Endothelial cell of umbilical vein (primary cell): Measurements from ENCODE around the gene ZNF652. TPM values are rescaled to one million over a fixed set of nuclear protein-coding genes. Genes with fewer than 3 reads are reported as not detected.

ENCODE experiments used
- BruUV-seq: library from RNA; stranded (reverse); fragments of 400-500 nt; replicated peaks from 2 replicates; lab custom pipeline; 2021; lab: Mats Ljungman, UMichigan
- CTCF ChIA-PET: fragments of 300-600, 350-600 bp; sonication (Branson Sonifier 250); formaldehyde crosslinking; loops from one replicate; lab custom pipeline; 2021; ENCODE audit warnings: antibody characterized with exemption, inconsistent platforms; lab: Charles Lee
- POLR2A ChIA-PET: fragments of 300-600, 350-600 bp; sonication (Branson Sonifier 250); formaldehyde crosslinking; loops from one replicate; lab custom pipeline; 2021; ENCODE audit warnings: antibody characterized with exemption, inconsistent platforms; lab: Charles Lee
- DNase-seq: peaks from one replicate; pipeline ENCODE4 v3.0.0-alpha.2; 2011; ENCODE audit warnings: low read depth, low spot score
- FAIRE-seq: peaks from 2 replicates; lab custom pipeline; 2011; peaks lifted over from hg19 to GRCh38; lab: Jason Lieb, UNC
- H2AFZ ChIP-seq: 2 replicates; pipeline ENCODE4 v1.6.0; 2012; ENCODE audit warnings: low read depth, low read length, control low read depth, inconsistent platforms
- H3K27ac ChIP-seq: 2 replicates; pipeline ENCODE4 v1.5.1; 2011; ENCODE audit warnings: low read depth, mild to moderate bottlenecking, control low read depth, low read length, moderate library complexity; ENCODE audit not compliant: insufficient read depth
- H3K27me3 ChIP-seq, 2 experiments: 2 replicates each; pipeline versions ENCODE4 v1.6.0 to v1.6.1; 2011; ENCODE audit warnings: low read length in 2 of 2, mixed read lengths in 1 of 2; ENCODE audit not compliant: control insufficient read depth in 2 of 2, insufficient read depth in 2 of 2
- H3K36me3 ChIP-seq, 2 experiments: 2 replicates in 1 of 2; 3 replicates in 1 of 2; pipeline ENCODE4 v1.5.1; 2011; ENCODE audit warnings: low read length in 2 of 2, mild to moderate bottlenecking in 1 of 2, moderate library complexity in 1 of 2; ENCODE audit not compliant: control insufficient read depth in 2 of 2, insufficient read depth in 2 of 2; ENCODE audit errors: extremely low read depth in 1 of 2
- H3K4me1 ChIP-seq: 3 replicates; pipeline ENCODE4 v1.5.1; 2011; ENCODE audit warnings: mild to moderate bottlenecking, low read length; ENCODE audit not compliant: control insufficient read depth, insufficient read depth; ENCODE audit errors: extremely low read depth
- H3K4me2 ChIP-seq: 2 replicates; pipeline ENCODE4 v1.6.1; 2011; ENCODE audit warnings: low read length, control low read depth, mixed read lengths; ENCODE audit not compliant: insufficient read depth
- H3K4me3 ChIP-seq, 3 experiments: fragments of 200-600 bp in 1 of 3; sonication (generic), shearing (Covaris generic) in 1 of 3; replicated peaks in 1 of 3; 2 replicates each; pipeline ENCODE4 v1.5.1; 2011 to 2016; ENCODE audit warnings: control low read depth in 3 of 3, low read length in 3 of 3, mild to moderate bottlenecking in 2 of 3, inconsistent platforms in 1 of 3, low read depth in 1 of 3, moderate library complexity in 1 of 3; ENCODE audit not compliant: insufficient read depth in 1 of 3
- H3K79me2 ChIP-seq: 2 replicates; pipeline ENCODE4 v1.6.0; 2012; ENCODE audit warnings: low read length, inconsistent platforms; ENCODE audit not compliant: control insufficient read depth, insufficient read depth
- H3K9ac ChIP-seq: replicated peaks from 2 replicates; pipeline ENCODE3; 2011; ENCODE audit warnings: low read length, control low read depth; ENCODE audit not compliant: insufficient read depth; ENCODE audit errors: extremely low read depth
- H3K9me1 ChIP-seq: replicated peaks from 3 replicates; pipeline ENCODE4 v1.6.0; 2011; ENCODE audit warnings: mild to moderate bottlenecking, low read length; ENCODE audit not compliant: control insufficient read depth, insufficient read depth; ENCODE audit errors: extremely low read depth
- H3K9me3 ChIP-seq: replicated peaks from 2 replicates; pipeline ENCODE4 v1.5.1; 2012; ENCODE audit warnings: low read length, inconsistent platforms; ENCODE audit not compliant: control insufficient read depth, insufficient read depth
- H4K20me1 ChIP-seq: replicated peaks from 2 replicates; pipeline ENCODE3; 2011; ENCODE audit warnings: mild to moderate bottlenecking, low read length; ENCODE audit not compliant: control insufficient read depth, insufficient read depth; ENCODE audit errors: extremely low read depth
- CTCF ChIP-seq, 2 donors: IDR thresholded peaks; 1 replicate in 1 of 2; 2 replicates in 1 of 2; pipeline ENCODE4 v1.5.1; 2011; ENCODE audit warnings: low read length in 2 of 2, mild to moderate bottlenecking in 2 of 2, moderate library complexity in 2 of 2, control low read depth in 1 of 2, inconsistent platforms in 1 of 2, low read depth in 1 of 2; ENCODE audit not compliant: insufficient read depth in 1 of 2; ENCODE audit errors: extremely low read depth in 1 of 2
- EZH2 ChIP-seq: IDR thresholded peaks from 2 replicates; pipeline ENCODE4 v1.6.1; 2012; ENCODE audit warnings: borderline replicate concordance, low read depth, mild to moderate bottlenecking, moderate library complexity, low read length, inconsistent platforms; ENCODE audit not compliant: severe bottlenecking
- FOS ChIP-seq: IDR thresholded peaks from 2 replicates; pipeline ENCODE4 v1.6.1; 2011; ENCODE audit warnings: mild to moderate bottlenecking, low read length, moderate library complexity, borderline replicate concordance; ENCODE audit not compliant: insufficient read depth
- GATA2 ChIP-seq: IDR thresholded peaks from 2 replicates; pipeline ENCODE4 v1.7.0; 2011; ENCODE audit warnings: low read depth, mild to moderate bottlenecking, moderate library complexity, mixed read lengths, low read length; ENCODE audit not compliant: insufficient read length, insufficient read depth
- JUN ChIP-seq: IDR thresholded peaks from 2 replicates; pipeline ENCODE4 v1.6.1; 2011; ENCODE audit warnings: borderline replicate concordance, low read depth; ENCODE audit not compliant: insufficient read length, insufficient read depth
- MYC ChIP-seq: IDR thresholded peaks from one replicate; pipeline ENCODE4 v1.6.1; 2011; ENCODE audit warnings: mild to moderate bottlenecking, low read depth, low read length
- POLR2A ChIP-seq: IDR thresholded peaks from 2 replicates; pipeline ENCODE4 v1.6.1; 2012; ENCODE audit warnings: low read depth, mild to moderate bottlenecking, control low read depth, low read length
- POLR2AphosphoS5 ChIP-seq: IDR thresholded peaks from 2 replicates; pipeline ENCODE4 v1.6.1; 2012; ENCODE audit warnings: low read depth, mild to moderate bottlenecking, control low read depth, low read length, moderate library complexity; ENCODE audit not compliant: insufficient read depth
- dilution Hi-C: fragments of 300-500 bp; cut with MboI; formaldehyde crosslinking; loops from one replicate; pipeline ENCODE4 v1.15.0; 2019; ENCODE audit warnings: low sequenced_read_pairs; ENCODE audit not compliant: extremely low pct_ligation_motif_present
- intact Hi-C: fragments of 100-400 bp; cut with micrococcal nuclease; formaldehyde crosslinking; loops from one replicate; pipeline ENCODE4 v1.10.0; 2022
- polyA plus RNA-seq, 4 experiments: library from polyadenylated mRNA; depleted of rRNA in 3 of 4; stranded (reverse) in 3 of 4; unstranded in 1 of 4; fragments of >200 nt; gene quantifications; 2 replicates each; pipeline versions ENCODE4 v1.2.1 to v1.2.3, GENCODE V29; 2011 to 2012; ENCODE audit warnings: missing spikeins in 1 of 4
- total RNA-seq: library from RNA; stranded (reverse); gene quantifications from 2 replicates; pipeline ENCODE4 v1.2.3, GENCODE V29; 2021
- TF ChIP-seq, protein P1 (sequence below): IDR thresholded peaks from 2 replicates; pipeline ENCODE4 v1.6.1; 2011; ENCODE audit not compliant: insufficient read depth, insufficient read length

ZNF652 gene
- total and polyA plus RNA-seq, 2 donors (not counting 3 experiments of a cell fraction or from before 2014, with no cell fraction given) = 6.1 to 18.6 TPM

- DNase-seq = no peak
- Histone ChIP-seq H2AFZ (no peak overlapping the region), H3K4me1 (no peaks in the 10 kb centered on the region), H3K9ac (no peak overlapping the region), H3K9me1 (no peaks in the 10 kb centered on the region), H3K4me3 (no peak overlapping the region), H3K27me3 (peaks cover 0 to 5% of the 10 kb centered on the region in 2 experiments), H3K36me3 (no peaks in the 10 kb centered on the region), H3K27ac (no peak overlapping the region), H4K20me1 (no peaks in the 10 kb centered on the region), H3K9me3 (no peaks in the 10 kb centered on the region), H3K79me2 (no peaks in the 10 kb centered on the region), H3K4me2 (no peak overlapping the region)
- ChIA-PET POLR2A (no interaction called here), CTCF (interaction anchor here (1.2 kb wide), 1 partner anchor 67 kb away, joined by 3 read pairs; no protein-coding TSS in a partner anchor)
- BruUV-seq = no TSS peak
- dilution Hi-C loops = no loop called here
- intact Hi-C loops = no loop called here
- no peak for FAIRE-seq
- TF ChIP-seq POLR2A = no peak
- no peak for TF ChIP-seq FOS
- no peak for TF ChIP-seq CTCF (IDR thresholded peaks at IDR 0.05; ENCODE audit: extremely low read depth in 1 of 2, insufficient read depth in 1 of 2, low read depth in 1 of 2, low read length in 2 of 2)
- no peak for TF ChIP-seq GATA2
- no peak for TF ChIP-seq MYC
- TF ChIP-seq JUN = no peak
- no peak for TF ChIP-seq EZH2
- no peak for TF ChIP-seq POLR2AphosphoS5
- TF ChIP-seq, protein P1, sequence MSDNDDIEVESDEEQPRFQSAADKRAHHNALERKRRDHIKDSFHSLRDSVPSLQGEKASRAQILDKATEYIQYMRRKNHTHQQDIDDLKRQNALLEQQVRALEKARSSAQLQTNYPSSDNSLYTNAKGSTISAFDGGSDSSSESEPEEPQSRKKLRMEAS = no peak
These were observed 21.0 kb upstream of the ZNF652 start for GRCh38 chr17:49383060-49383459.
